H1 (cell line): Measurements from ENCODE around the gene MOB2. TPM values are rescaled to one million over a fixed set of nuclear protein-coding genes. Genes with fewer than 3 reads are reported as not detected.

Experiments
- EGR1 ChIP-seq: IDR thresholded peaks from 2 replicates; pipeline ENCODE4 v1.6.1; 2011; ENCODE audit warnings: low read depth, low read length, borderline replicate concordance
- JUN ChIP-seq: IDR thresholded peaks from 2 replicates; pipeline ENCODE4 v1.6.1; 2011; ENCODE audit warnings: low read depth, mild to moderate bottlenecking, improper control_type of control experiment, low read length
- RFX5 ChIP-seq: IDR thresholded peaks from 2 replicates; pipeline ENCODE4 v1.6.1; 2011; ENCODE audit warnings: low read depth, low read length, improper control_type of control experiment, borderline replicate concordance
- TEAD4 ChIP-seq: IDR thresholded peaks from 2 replicates; pipeline ENCODE4 v1.6.1; 2012; ENCODE audit warnings: low read depth, low read length, inconsistent platforms, mixed read lengths
- polyA plus RNA-seq, 7 experiments: library from polyadenylated mRNA; depleted of rRNA in 3 of 7; stranded (reverse) in 5 of 7; unstranded in 2 of 7; fragments of >200 nt in 5 of 7; fragments of 200-250 nt in 2 of 7; gene quantifications; 1 replicate in 5 of 7; 2 replicates in 1 of 7; 4 replicates in 1 of 7; pipeline versions ENCODE4 v1.2.1 to v1.2.3, GENCODE V29; 2011 to 2013; ENCODE audit warnings: missing spikeins in 2 of 7, mixed read lengths in 2 of 7
- total RNA-seq: library from RNA; stranded (reverse); fragmentation: NEBNext Ultra II Directional; extraction: Animal tissue kit (Norgen Biotek cat#: 25700); gene quantifications from 2 replicates; pipeline ENCODE4 v1.2.1, GENCODE V29; 2021
- TF ChIP-seq, protein P1 (sequence below): IDR thresholded peaks from 2 replicates; pipeline ENCODE4 v1.6.1; 2012; ENCODE audit warnings: inconsistent platforms

MOB2 gene
- total and polyA plus RNA-seq, 2 of the 8 experiments (the other 6 are each of a cell fraction or from before 2014, with no cell fraction given): 18.6 to 28.2 TPM

DNA sequence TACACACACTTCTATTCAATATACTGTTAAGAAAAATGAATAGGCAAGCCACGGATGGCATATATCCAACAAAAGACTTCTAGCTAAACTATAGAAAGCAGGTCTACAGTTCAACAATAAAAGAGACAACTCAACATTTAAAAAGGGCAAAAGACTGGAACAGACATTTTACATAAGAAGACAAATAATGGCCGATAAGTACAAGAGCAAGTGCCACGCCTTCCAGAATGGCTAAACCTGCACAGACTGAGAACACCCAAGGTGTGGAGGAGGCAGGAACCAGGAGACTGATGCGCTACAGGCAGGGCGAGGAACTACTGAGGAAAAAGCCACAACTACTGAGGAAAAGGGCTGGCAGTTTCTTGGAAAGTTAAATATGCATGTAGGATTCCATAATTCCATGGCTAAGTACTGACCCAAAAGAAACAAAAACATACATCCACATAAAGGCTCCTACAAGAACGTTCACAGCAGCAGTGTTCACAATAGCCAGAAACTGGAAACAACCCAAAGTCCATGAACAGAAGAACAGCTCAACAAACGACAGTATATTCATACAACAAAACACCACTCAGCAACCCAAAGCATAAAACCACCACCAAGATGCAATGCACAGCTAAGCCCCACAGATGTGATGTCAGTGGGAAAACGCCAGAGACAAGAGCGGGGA is 9.6 kb upstream of the MOB2 start (continued):
- TF ChIP-seq JUN (no peak), TEAD4 (no peak), RFX5 (no peak), EGR1 (no peak)
- TF ChIP-seq, protein P1, sequence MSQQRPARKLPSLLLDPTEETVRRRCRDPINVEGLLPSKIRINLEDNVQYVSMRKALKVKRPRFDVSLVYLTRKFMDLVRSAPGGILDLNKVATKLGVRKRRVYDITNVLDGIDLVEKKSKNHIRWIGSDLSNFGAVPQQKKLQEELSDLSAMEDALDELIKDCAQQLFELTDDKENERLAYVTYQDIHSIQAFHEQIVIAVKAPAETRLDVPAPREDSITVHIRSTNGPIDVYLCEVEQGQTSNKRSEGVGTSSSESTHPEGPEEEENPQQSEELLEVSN: no peak
